ENCODE results near the gene KCNMB1. TPM values are rescaled to one million over a fixed set of nuclear protein-coding genes. Genes with fewer than 3 reads are reported as not detected.

The KCNMB1 gene
- total and polyA plus RNA-seq, 2 experiments from 2014 or later = not detected

GRCh38 chr5:170416526-170416925 is 27.4 kb upstream of the KCNMB1 start:
- no peak overlapping the region for H3K4me3 ChIP-seq
- in situ Hi-C loops (cut with MboI) = loop anchor here (5.0 to 25.0 kb wide), 2 partner anchors 189 to 304 kb away; partner anchors contain the start of gene FOXI1
- H3K9me2 ChIP-seq (ENCODE audit: insufficient read depth) = no peaks in the 10 kb centered on the region
- DNase-seq = no peak
- no peak overlapping the region for H3K4me2 ChIP-seq (ENCODE audit: unreplicated experiment)
- no peaks in the 10 kb centered on the region for H3K36me3 ChIP-seq (ENCODE audit: low read depth)
- no peaks in the 10 kb centered on the region for H3K9me3 ChIP-seq (ENCODE audit: low read depth)
- 71 to 74% methylated on average over 4 of the region's 4 CpGs for WGBS, 2 experiments (ENCODE audit: low coverage in 1 of 2, low lambda C conversion rate in 2 of 2, missing lambda C conversion rate in 2 of 2)
- TF ChIP-seq EZH2 (IDR thresholded peaks at IDR 0.05; ENCODE audit: insufficient read depth, poor library complexity, severe bottlenecking) = no peak
- no peak for TF ChIP-seq EZH2phosphoT487 (IDR thresholded peaks at IDR 0.05; ENCODE audit: insufficient read depth, low read depth)
- H3K27me3 ChIP-seq (replicated peaks; ENCODE audit: insufficient read depth) = peaks cover 33% of the 10 kb centered on the region
- H4K20me1 ChIP-seq (ENCODE audit: insufficient read depth) = no peaks in the 10 kb centered on the region
- no peaks in the 10 kb centered on the region for H3K4me1 ChIP-seq (ENCODE audit: insufficient read depth)
- no peak overlapping the region for H3K9ac ChIP-seq
- H2AFZ ChIP-seq = no peak overlapping the region
- H3K27ac ChIP-seq = no peak overlapping the region
- H3F3A ChIP-seq (ENCODE audit: insufficient read depth) = no peaks in the 10 kb centered on the region
- no peaks in the 10 kb centered on the region for H3K79me2 ChIP-seq (ENCODE audit: insufficient read depth)

- no peak overlapping the region for H3K4me2 ChIP-seq (ENCODE audit: unreplicated experiment)
- no peak overlapping the region for H3K4me3 ChIP-seq
- no peaks in the 10 kb centered on the region for H3K36me3 ChIP-seq (ENCODE audit: low read depth)
- DNase-seq = no peak
- in situ Hi-C loops (cut with MboI) = loop anchor here (5.0 to 25.0 kb wide), 2 partner anchors 187 to 302 kb away; partner anchors contain the start of gene FOXI1
- 83 to 90% methylated on average over 6 of the region's 6 CpGs for WGBS, 2 experiments (ENCODE audit: low coverage in 1 of 2, low lambda C conversion rate in 2 of 2, missing lambda C conversion rate in 2 of 2)
- no peak overlapping the region for H3K27ac ChIP-seq
- no peaks in the 10 kb centered on the region for H4K20me1 ChIP-seq (ENCODE audit: insufficient read depth)
- H3K9ac ChIP-seq = no peak overlapping the region
- no peaks in the 10 kb centered on the region for H3K79me2 ChIP-seq (ENCODE audit: insufficient read depth)
- no peak for TF ChIP-seq EZH2phosphoT487 (IDR thresholded peaks at IDR 0.05; ENCODE audit: insufficient read depth, low read depth)
- TF ChIP-seq EZH2 (IDR thresholded peaks at IDR 0.05; ENCODE audit: insufficient read depth, poor library complexity, severe bottlenecking) = no peak
- H3K9me3 ChIP-seq (ENCODE audit: low read depth) = no peaks in the 10 kb centered on the region
- H3F3A ChIP-seq (ENCODE audit: insufficient read depth) = no peaks in the 10 kb centered on the region
- no peaks in the 10 kb centered on the region for H3K4me1 ChIP-seq (ENCODE audit: insufficient read depth)
- H3K9me2 ChIP-seq (ENCODE audit: insufficient read depth) = no peaks in the 10 kb centered on the region
- H2AFZ ChIP-seq = no peak overlapping the region
- H3K27me3 ChIP-seq (replicated peaks; ENCODE audit: insufficient read depth) = peaks cover 31% of the 10 kb centered on the region
Measured at GRCh38 chr5:170414786-170415185, 25.6 kb upstream of the KCNMB1 start.

- no peaks in the 10 kb centered on the region for H3K9me2 ChIP-seq (ENCODE audit: insufficient read depth)
- H3F3A ChIP-seq (ENCODE audit: insufficient read depth) = no peaks in the 10 kb centered on the region
- H3K27me3 ChIP-seq (replicated peaks; ENCODE audit: insufficient read depth) = peaks cover 27% of the 10 kb centered on the region; the same call in 1 of the 2 replicates
- no peak for DNase-seq
- no peaks in the 10 kb centered on the region for H3K36me3 ChIP-seq (ENCODE audit: low read depth)
- H3K4me3 ChIP-seq = no peak overlapping the region
- no peak overlapping the region for H3K4me2 ChIP-seq (ENCODE audit: unreplicated experiment)
- WGBS, 2 experiments (ENCODE audit: low coverage in 1 of 2, low lambda C conversion rate in 2 of 2, missing lambda C conversion rate in 2 of 2) = 61 to 70% methylated on average over 3 of the region's 3 CpGs
- TF ChIP-seq EZH2 (IDR thresholded peaks at IDR 0.05; ENCODE audit: insufficient read depth, poor library complexity, severe bottlenecking) = no peak
- TF ChIP-seq EZH2phosphoT487 (IDR thresholded peaks at IDR 0.05; ENCODE audit: insufficient read depth, low read depth) = no peak
- H3K79me2 ChIP-seq (ENCODE audit: insufficient read depth) = no peaks in the 10 kb centered on the region
- H3K9me3 ChIP-seq (ENCODE audit: low read depth) = no peaks in the 10 kb centered on the region
- H2AFZ ChIP-seq = no peak overlapping the region
- H4K20me1 ChIP-seq (ENCODE audit: insufficient read depth) = no peaks in the 10 kb centered on the region
- no peak overlapping the region for H3K9ac ChIP-seq
- in situ Hi-C loops (cut with MboI) = loop anchor here (25.0 kb wide), 1 partner anchor 302 kb away; the partner anchor contains the start of gene FOXI1
- H3K4me1 ChIP-seq (ENCODE audit: insufficient read depth) = no peaks in the 10 kb centered on the region
- H3K27ac ChIP-seq = no peak overlapping the region
Measured at GRCh38 chr5:170413897-170414296, 24.7 kb upstream of the KCNMB1 start.

GRCh38 chr5:170411100-170411499 is 21.9 kb upstream of the KCNMB1 start:
- H3F3A ChIP-seq (ENCODE audit: insufficient read depth) = no peaks in the 10 kb centered on the region
- DNase-seq = no peak
- WGBS, 2 experiments (ENCODE audit: low coverage in 1 of 2, low lambda C conversion rate in 2 of 2, missing lambda C conversion rate in 2 of 2) = 64 to 72% methylated on average over 3 of the region's 3 CpGs
- H3K79me2 ChIP-seq (ENCODE audit: insufficient read depth) = no peaks in the 10 kb centered on the region
- H4K20me1 ChIP-seq (ENCODE audit: insufficient read depth) = no peaks in the 10 kb centered on the region
- H3K27me3 ChIP-seq (replicated peaks; ENCODE audit: insufficient read depth) = peaks cover 25% of the 10 kb centered on the region; the same call in 1 of the 2 replicates
- H3K9me2 ChIP-seq (ENCODE audit: insufficient read depth) = no peaks in the 10 kb centered on the region
- no peak overlapping the region for H3K9ac ChIP-seq
- H3K4me3 ChIP-seq = no peak overlapping the region
- in situ Hi-C loops (cut with MboI) = loop anchor here (25.0 kb wide), 1 partner anchor 299 kb away; the partner anchor contains the start of gene FOXI1
- H3K4me2 ChIP-seq (ENCODE audit: unreplicated experiment) = no peak overlapping the region
- H3K27ac ChIP-seq = no peak overlapping the region
- H3K4me1 ChIP-seq (ENCODE audit: insufficient read depth) = no peaks in the 10 kb centered on the region
- no peak for TF ChIP-seq EZH2 (IDR thresholded peaks at IDR 0.05; ENCODE audit: insufficient read depth, poor library complexity, severe bottlenecking)
- no peak for TF ChIP-seq EZH2phosphoT487 (IDR thresholded peaks at IDR 0.05; ENCODE audit: insufficient read depth, low read depth)
- no peak overlapping the region for H2AFZ ChIP-seq
- no peaks in the 10 kb centered on the region for H3K9me3 ChIP-seq (ENCODE audit: low read depth)
- H3K36me3 ChIP-seq (ENCODE audit: low read depth) = no peaks in the 10 kb centered on the region

All from GM23248 (cell line).